Prostate gland (tissue), 2 donors: ENCODE data around the gene OSBPL9.

ENCODE experiments used
- CTCF ChIP-seq, 4 experiments: fragments of 200-600 bp in 2 of 4; fragments of 450-650 bp in 2 of 4; sonication (generic) in 2 of 4; IDR thresholded peaks; 1 replicate in 3 of 4; 2 replicates in 1 of 4; pipeline ENCODE4 v1.5.1; 2016 to 2019; ENCODE audit warnings: antibody characterized with exemption in 4 of 4, mild to moderate bottlenecking in 2 of 4, moderate library complexity in 2 of 4
- POLR2A ChIP-seq: fragments of 450-650 bp; IDR thresholded peaks from one replicate; pipeline ENCODE4 v1.6.1; 2016; ENCODE audit warnings: antibody characterized with exemption, mild to moderate bottlenecking
- POLR2AphosphoS5 ChIP-seq: sonication (generic); formaldehyde crosslinking; IDR thresholded peaks from one replicate; pipeline ENCODE4 v1.6.1; 2017; ENCODE audit warnings: antibody characterized with exemption

GRCh38 chr1:51734896-51735745 is 118.2 kb downstream of the OSBPL9 start:
- TF ChIP-seq POLR2AphosphoS5 (no peak), POLR2A (no peak), CTCF (IDR thresholded peaks at IDR 0.05) (no peak)
